HepG2 (cell line): ENCODE data around the gene ECEL1. TPM values are rescaled to one million over a fixed set of nuclear protein-coding genes. Genes with fewer than 3 reads are reported as not detected.
A peak's percentile ranks its signal among the peaks of the same experiment; 100 is the strongest.

Experiments used
- BHLHE40 ChIP-seq: IDR thresholded peaks from 2 replicates; pipeline ENCODE4 v1.6.1; 2011; ENCODE audit warnings: low read length, improper control_type of control experiment
- GTF2F1 ChIP-seq: fragments of 150-350 bp; IDR thresholded peaks from 2 replicates; pipeline ENCODE4 v1.6.1; 2014; ENCODE audit warnings: low read length
- MYC ChIP-seq: sonication (generic); formaldehyde crosslinking; IDR thresholded peaks from 2 replicates; pipeline ENCODE4 v1.9.0; 2021; ENCODE audit warnings: missing genetic modification reagents, borderline replicate concordance
- PCBP1 ChIP-seq: fragments of 200-400 bp; formaldehyde crosslinking; IDR thresholded peaks from 2 replicates; pipeline ENCODE4 v1.6.1; 2017; ENCODE audit warnings: mild to moderate bottlenecking, low read depth, low read length, borderline replicate concordance
- ZBTB42 ChIP-seq: sonication (generic); formaldehyde crosslinking; IDR thresholded peaks from 2 replicates; pipeline ENCODE4 v1.5.0; 2020; ENCODE audit warnings: mild to moderate bottlenecking, missing genetic modification reagents
- ZC3H4 ChIP-seq: sonication (generic); formaldehyde crosslinking; IDR thresholded peaks from 2 replicates; pipeline ENCODE4 v1.4.0; 2020; ENCODE audit warnings: missing genetic modification reagents, borderline replicate concordance
- ZNF230 ChIP-seq: sonication (generic); formaldehyde crosslinking; IDR thresholded peaks from 2 replicates; pipeline ENCODE4 v1.4.0; 2020; ENCODE audit warnings: mild to moderate bottlenecking, missing genetic modification reagents
- ZNF572 ChIP-seq: sonication (generic); formaldehyde crosslinking; IDR thresholded peaks from 2 replicates; pipeline ENCODE4 v1.5.1; 2020; ENCODE audit warnings: mild to moderate bottlenecking, missing genetic modification reagents
- ZNF776 ChIP-seq: sonication (generic); formaldehyde crosslinking; IDR thresholded peaks from 2 replicates; pipeline ENCODE4 v1.4.0; 2020; ENCODE audit warnings: mild to moderate bottlenecking, missing genetic modification reagents
- polyA plus RNA-seq, 8 experiments: library from polyadenylated mRNA; depleted of rRNA in 3 of 8; stranded (reverse) in 7 of 8; unstranded in 1 of 8; fragments of >200 nt; fragmentation: Illumina TruSeq in 4 of 8; extraction: Trizol in 4 of 8; gene quantifications; 2 replicates each; pipeline versions ENCODE4 v1.2.1 to v1.2.3, GENCODE V29; 2011 to 2016; ENCODE audit warnings: low read depth in 4 of 8, missing spikeins in 1 of 8, mixed read lengths in 1 of 8; ENCODE audit not compliant: insufficient read depth in 1 of 8
- total RNA-seq, 5 experiments: library from RNA; depleted of rRNA; stranded (reverse); fragments of >200 nt; fragmentation: Illumina TruSeq; extraction: Trizol; gene quantifications; 2 replicates each; pipeline ENCODE4 v1.2.3, GENCODE V29; 2016; ENCODE audit warnings: low read depth in 1 of 5
- TF ChIP-seq, protein P1 (sequence below): sonication (generic); formaldehyde crosslinking; IDR thresholded peaks from 2 replicates; pipeline ENCODE4 v1.5.1; 2020; ENCODE audit warnings: mild to moderate bottlenecking, missing genetic modification reagents, moderate library complexity
- TF ChIP-seq, protein P2 (sequence below): IDR thresholded peaks from 2 replicates; pipeline ENCODE4 v1.6.1; 2016; ENCODE audit warnings: mild to moderate bottlenecking, missing biosample characterization, missing genetic modification reagents
- TF ChIP-seq, protein P3 (sequence below): sonication (generic); formaldehyde crosslinking; IDR thresholded peaks from 2 replicates; pipeline ENCODE4 v1.9.0; 2022; ENCODE audit warnings: low read depth, missing genetic modification reagents
- TF ChIP-seq, protein P4 (sequence below): sonication (generic); formaldehyde crosslinking; IDR thresholded peaks from 2 replicates; pipeline ENCODE4 v1.5.0; 2020; ENCODE audit warnings: mild to moderate bottlenecking, missing genetic modification reagents, moderate library complexity
- TF ChIP-seq, protein P5 (sequence below): sonication (generic); formaldehyde crosslinking; IDR thresholded peaks from 2 replicates; pipeline ENCODE4 v1.5.0; 2020; ENCODE audit warnings: missing genetic modification reagents, mild to moderate bottlenecking, borderline replicate concordance
- TF ChIP-seq, protein P6 (sequence below): sonication (generic); formaldehyde crosslinking; IDR thresholded peaks from 2 replicates; pipeline ENCODE4 v1.5.1; 2020; ENCODE audit warnings: mild to moderate bottlenecking, missing genetic modification reagents, moderate library complexity
- TF ChIP-seq, protein P7 (sequence below): sonication (generic); formaldehyde crosslinking; IDR thresholded peaks from 2 replicates; pipeline ENCODE4 v1.5.0; 2020; ENCODE audit warnings: missing genetic modification reagents

ECEL1 gene
- total and polyA plus RNA-seq, 2 of the 13 experiments (the other 11 are each of a cell fraction or from before 2014, with no cell fraction given): not detected

DNA sequence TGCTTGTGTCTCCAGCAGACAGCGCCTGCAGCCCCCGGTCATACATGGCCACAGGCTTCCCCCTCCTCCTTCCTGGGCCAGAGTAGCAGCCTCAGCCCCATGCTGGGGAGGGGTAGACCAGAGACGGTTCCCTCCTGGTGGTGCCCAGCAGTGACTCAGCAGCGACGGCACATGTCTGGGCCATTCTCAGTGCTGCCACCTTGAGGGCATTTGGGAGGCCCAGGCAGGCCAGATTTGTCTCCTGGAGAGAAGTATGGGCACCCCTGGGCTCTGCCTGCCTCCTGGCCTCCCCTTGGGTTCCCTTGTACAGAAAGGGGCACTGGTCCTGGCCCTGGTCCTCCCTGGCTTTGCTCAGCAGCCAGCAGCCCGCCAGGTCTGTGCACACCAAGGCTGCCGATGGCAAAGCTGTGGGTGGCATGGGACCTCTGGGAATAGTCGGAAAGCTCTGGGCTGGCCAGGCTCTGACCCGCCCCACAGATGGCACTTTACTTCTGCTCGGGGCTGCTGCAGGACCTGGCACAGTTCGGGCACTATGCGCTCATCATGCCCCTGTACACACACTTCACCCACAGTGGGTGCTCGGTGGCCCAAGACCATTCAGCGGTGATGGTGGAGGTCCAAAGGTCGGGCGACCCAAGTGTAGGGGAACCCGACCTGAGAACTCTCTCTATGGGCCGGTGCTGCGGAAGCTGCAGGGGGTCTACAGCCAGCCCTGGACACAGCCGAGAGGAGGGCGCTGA is 43.1 kb downstream of the ECEL1 start (continued):
- TF ChIP-seq, protein P1, sequence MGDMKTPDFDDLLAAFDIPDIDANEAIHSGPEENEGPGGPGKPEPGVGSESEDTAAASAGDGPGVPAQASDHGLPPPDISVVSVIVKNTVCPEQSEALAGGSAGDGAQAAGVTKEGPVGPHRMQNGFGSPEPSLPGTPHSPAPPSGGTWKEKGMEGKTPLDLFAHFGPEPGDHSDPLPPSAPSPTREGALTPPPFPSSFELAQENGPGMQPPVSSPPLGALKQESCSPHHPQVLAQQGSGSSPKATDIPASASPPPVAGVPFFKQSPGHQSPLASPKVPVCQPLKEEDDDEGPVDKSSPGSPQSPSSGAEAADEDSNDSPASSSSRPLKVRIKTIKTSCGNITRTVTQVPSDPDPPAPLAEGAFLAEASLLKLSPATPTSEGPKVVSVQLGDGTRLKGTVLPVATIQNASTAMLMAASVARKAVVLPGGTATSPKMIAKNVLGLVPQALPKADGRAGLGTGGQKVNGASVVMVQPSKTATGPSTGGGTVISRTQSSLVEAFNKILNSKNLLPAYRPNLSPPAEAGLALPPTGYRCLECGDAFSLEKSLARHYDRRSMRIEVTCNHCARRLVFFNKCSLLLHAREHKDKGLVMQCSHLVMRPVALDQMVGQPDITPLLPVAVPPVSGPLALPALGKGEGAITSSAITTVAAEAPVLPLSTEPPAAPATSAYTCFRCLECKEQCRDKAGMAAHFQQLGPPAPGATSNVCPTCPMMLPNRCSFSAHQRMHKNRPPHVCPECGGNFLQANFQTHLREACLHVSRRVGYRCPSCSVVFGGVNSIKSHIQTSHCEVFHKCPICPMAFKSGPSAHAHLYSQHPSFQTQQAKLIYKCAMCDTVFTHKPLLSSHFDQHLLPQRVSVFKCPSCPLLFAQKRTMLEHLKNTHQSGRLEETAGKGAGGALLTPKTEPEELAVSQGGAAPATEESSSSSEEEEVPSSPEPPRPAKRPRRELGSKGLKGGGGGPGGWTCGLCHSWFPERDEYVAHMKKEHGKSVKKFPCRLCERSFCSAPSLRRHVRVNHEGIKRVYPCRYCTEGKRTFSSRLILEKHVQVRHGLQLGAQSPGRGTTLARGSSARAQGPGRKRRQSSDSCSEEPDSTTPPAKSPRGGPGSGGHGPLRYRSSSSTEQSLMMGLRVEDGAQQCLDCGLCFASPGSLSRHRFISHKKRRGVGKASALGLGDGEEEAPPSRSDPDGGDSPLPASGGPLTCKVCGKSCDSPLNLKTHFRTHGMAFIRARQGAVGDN (CRISPR knock-in tag): peak; percentile 59
- TF ChIP-seq GTF2F1: no peak
- TF ChIP-seq ZNF776 (CRISPR knock-in tag): 0 out of 2 replicates have a peak, but pooled peaks have one; percentile 6
- TF ChIP-seq, protein P2, sequence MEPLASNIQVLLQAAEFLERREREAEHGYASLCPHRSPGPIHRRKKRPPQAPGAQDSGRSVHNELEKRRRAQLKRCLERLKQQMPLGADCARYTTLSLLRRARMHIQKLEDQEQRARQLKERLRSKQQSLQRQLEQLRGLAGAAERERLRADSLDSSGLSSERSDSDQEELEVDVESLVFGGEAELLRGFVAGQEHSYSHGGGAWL (CRISPR knock-in tag): no peak
- TF ChIP-seq, protein P3, sequence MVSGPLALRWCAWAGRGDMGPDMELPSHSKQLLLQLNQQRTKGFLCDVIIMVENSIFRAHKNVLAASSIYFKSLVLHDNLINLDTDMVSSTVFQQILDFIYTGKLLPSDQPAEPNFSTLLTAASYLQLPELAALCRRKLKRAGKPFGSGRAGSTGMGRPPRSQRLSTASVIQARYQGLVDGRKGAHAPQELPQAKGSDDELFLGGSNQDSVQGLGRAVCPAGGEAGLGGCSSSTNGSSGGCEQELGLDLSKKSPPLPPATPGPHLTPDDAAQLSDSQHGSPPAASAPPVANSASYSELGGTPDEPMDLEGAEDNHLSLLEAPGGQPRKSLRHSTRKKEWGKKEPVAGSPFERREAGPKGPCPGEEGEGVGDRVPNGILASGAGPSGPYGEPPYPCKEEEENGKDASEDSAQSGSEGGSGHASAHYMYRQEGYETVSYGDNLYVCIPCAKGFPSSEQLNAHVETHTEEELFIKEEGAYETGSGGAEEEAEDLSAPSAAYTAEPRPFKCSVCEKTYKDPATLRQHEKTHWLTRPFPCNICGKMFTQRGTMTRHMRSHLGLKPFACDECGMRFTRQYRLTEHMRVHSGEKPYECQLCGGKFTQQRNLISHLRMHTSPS: peak; percentile 0; the same call in 1 of the 2 replicates
- TF ChIP-seq ZC3H4: no peak
- TF ChIP-seq ZBTB42 (CRISPR knock-in tag): no peak
- no peak for TF ChIP-seq ZNF230 (CRISPR knock-in tag)
- TF ChIP-seq, protein P4, sequence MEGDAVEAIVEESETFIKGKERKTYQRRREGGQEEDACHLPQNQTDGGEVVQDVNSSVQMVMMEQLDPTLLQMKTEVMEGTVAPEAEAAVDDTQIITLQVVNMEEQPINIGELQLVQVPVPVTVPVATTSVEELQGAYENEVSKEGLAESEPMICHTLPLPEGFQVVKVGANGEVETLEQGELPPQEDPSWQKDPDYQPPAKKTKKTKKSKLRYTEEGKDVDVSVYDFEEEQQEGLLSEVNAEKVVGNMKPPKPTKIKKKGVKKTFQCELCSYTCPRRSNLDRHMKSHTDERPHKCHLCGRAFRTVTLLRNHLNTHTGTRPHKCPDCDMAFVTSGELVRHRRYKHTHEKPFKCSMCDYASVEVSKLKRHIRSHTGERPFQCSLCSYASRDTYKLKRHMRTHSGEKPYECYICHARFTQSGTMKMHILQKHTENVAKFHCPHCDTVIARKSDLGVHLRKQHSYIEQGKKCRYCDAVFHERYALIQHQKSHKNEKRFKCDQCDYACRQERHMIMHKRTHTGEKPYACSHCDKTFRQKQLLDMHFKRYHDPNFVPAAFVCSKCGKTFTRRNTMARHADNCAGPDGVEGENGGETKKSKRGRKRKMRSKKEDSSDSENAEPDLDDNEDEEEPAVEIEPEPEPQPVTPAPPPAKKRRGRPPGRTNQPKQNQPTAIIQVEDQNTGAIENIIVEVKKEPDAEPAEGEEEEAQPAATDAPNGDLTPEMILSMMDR: peak; percentile 63
- TF ChIP-seq, protein P5, sequence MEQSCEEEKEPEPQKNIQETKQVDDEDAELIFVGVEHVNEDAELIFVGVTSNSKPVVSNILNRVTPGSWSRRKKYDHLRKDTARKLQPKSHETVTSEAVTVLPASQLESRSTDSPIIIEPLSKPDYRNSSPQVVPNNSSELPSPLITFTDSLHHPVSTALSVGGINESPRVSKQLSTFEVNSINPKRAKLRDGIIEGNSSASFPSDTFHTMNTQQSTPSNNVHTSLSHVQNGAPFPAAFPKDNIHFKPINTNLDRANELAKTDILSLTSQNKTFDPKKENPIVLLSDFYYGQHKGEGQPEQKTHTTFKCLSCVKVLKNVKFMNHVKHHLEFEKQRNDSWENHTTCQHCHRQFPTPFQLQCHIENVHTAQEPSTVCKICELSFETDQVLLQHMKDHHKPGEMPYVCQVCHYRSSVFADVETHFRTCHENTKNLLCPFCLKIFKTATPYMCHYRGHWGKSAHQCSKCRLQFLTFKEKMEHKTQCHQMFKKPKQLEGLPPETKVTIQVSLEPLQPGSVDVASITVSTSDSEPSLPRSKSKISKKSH (CRISPR knock-in tag): peak; percentile 34; the same call in 1 of the 2 replicates
- TF ChIP-seq BHLHE40: no peak
- TF ChIP-seq ZNF572: no peak
- TF ChIP-seq MYC (CRISPR knock-in tag): peak; percentile 85
- TF ChIP-seq PCBP1: peak; percentile 83; the same call in 1 of the 2 replicates
- TF ChIP-seq, protein P6, sequence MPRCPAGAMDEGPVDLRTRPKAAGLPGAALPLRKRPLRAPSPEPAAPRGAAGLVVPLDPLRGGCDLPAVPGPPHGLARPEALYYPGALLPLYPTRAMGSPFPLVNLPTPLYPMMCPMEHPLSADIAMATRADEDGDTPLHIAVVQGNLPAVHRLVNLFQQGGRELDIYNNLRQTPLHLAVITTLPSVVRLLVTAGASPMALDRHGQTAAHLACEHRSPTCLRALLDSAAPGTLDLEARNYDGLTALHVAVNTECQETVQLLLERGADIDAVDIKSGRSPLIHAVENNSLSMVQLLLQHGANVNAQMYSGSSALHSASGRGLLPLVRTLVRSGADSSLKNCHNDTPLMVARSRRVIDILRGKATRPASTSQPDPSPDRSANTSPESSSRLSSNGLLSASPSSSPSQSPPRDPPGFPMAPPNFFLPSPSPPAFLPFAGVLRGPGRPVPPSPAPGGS (CRISPR knock-in tag): no peak
- TF ChIP-seq, protein P7, sequence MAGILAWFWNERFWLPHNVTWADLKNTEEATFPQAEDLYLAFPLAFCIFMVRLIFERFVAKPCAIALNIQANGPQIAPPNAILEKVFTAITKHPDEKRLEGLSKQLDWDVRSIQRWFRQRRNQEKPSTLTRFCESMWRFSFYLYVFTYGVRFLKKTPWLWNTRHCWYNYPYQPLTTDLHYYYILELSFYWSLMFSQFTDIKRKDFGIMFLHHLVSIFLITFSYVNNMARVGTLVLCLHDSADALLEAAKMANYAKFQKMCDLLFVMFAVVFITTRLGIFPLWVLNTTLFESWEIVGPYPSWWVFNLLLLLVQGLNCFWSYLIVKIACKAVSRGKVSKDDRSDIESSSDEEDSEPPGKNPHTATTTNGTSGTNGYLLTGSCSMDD (CRISPR knock-in tag): no peak
